GM20431 (cell line): ENCODE results near the gene MOGAT1.
"Not testable (repeated sequence)": the region's sequence is repeated elsewhere in the genome, so short reads cannot be mapped to it uniquely, and the experiment has no call there.

Experiments
- in situ Hi-C: fragments of 300-500 bp; cut with MseI, MboI; formaldehyde crosslinking; loops from one replicate; pipeline ENCODE4 v1.15.0; 2020; ENCODE audit warnings: low sequenced_read_pairs; ENCODE audit not compliant: unreplicated experiment

Gene MOGAT1

GRCh38 chr2:222734703-222735014 is 63.2 kb downstream of the MOGAT1 start:
- in situ Hi-C loops: no loop called here

GRCh38 chr2:222736301-222736700 is 64.8 kb downstream of the MOGAT1 start:
- in situ Hi-C loops: no loop called here

DNA sequence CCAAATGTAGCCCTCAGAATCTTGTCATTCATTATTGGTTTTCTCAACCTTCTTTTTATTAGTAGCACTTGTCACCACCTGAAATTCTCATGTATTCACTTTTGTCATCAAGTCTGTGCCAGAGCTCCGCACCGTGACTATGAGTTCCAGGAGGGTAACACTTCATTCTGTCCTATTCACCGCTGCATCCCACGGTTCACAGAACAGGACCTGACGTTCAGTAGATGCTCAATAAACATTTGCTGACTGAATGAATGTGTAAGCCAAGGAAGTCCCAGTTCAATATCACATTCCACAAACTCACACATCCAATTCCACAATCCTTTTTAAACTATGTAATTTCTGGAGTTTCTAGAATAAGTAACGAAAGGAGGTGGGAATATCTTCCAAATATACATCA is 65.5 kb downstream of the MOGAT1 start:
- in situ Hi-C loops: no loop called here

DNA sequence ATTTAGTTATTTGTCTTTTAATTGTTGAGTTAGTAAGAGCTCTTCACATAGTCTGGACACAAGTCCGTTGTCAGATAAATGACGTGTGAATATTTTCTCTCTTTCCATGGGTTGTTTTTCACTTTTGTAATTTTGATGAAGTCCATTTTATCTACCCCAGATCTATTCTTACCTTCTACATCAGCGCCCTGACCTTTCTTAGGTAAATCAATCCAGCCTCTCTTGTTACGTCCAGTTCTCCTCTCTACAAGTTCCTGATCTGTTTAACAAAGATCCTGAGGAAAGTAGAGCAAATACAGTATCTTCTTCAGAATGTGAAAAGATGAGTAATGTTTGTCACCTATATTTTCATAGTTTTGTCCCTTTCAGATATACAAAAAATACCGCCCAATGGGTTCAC is 66.9 kb downstream of the MOGAT1 start:
- in situ Hi-C loops: no loop called here

DNA sequence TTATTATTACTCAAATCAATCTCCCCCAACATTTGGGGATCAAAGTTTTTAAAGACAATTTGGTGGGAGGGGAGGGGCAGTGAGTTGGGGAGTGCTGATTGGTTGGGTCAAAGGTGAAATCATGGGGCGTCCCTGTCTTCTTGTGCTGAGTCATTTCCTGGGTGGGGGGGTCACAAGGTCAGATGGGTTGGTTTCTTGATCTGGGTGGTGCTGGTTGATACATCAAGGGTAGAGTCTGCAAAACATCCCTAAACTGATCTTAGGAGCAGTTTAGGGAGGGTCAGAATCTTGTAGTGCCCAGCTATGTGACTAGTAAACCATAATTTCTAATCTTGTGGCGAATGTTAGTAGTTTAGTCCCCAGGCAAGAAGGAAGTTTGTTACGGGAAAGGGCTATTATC is 67.4 kb downstream of the MOGAT1 start:
- in situ Hi-C loops: no loop called here

- in situ Hi-C loops: no loop called here
Measured at GRCh38 chr2:222739939-222740338, 68.5 kb downstream of the MOGAT1 start.

- in situ Hi-C loops: no loop called here
Measured at GRCh38 chr2:222743251-222743812, 71.9 kb downstream of the MOGAT1 start.

DNA sequence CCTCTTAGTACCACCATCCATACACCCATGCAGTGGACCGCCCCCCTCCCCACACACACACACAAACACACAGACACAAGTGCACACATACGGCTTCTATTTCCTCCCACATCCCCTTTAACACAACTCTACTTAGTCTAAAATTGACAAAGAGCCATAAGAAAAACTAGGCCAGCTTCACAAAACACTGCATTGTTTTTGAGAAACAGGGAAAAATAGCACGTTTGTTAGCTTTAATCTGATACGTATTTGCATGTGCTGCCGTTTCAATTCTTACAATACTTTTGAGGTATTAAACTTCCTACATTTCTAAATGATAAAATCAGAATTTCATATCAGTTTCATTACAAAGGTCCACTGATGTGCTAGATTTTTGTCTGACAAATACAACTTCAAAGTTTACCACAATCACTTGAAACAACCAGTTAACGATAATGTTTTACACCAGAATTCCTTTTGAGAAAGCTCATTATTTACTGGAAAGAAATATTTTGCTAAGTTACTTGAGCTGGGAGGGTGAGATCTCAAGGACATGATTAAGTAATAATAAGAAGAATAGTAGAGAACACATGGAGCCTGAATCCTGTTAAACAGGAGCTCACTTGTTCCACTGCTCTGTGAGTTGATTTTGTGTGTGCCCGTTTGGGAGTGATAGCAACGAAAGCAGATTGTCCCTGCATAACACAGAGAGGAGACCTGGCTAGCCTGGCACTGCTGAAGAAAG is 74.5 kb downstream of the MOGAT1 start:
- in situ Hi-C loops: no loop called here

DNA sequence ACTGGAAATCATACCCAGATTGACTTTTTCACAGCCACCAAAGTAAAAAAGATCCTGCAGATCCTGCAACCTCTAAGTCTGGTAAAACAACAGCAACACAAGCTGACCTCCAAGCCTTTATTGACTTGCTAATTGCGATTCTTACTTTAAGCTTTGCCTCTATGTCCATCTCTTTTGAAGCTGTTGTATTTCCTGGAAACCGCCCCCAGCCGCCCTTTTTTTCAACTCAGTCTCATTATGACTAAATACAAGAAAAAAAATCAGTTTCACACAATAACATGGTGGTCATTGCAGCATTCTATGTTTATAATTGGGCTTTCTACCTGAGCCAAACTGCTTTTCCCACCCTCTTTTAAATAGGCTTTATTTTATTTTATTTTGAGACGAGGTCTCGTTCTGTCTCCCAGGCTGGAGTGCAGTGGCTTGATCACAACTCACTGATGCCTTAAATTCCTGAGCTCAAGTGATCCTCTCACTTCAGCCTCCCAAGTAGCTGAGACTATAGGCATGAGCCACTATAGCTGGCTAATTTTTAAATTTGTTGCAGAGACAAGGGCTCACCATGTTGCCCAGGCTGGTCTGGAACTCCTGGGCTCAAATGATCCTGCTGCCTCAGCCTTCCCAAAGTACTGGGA is 76.2 kb downstream of the MOGAT1 start:
- in situ Hi-C loops: no loop called here

GRCh38 chr2:222750533-222750932 is 79.1 kb downstream of the MOGAT1 start:
- in situ Hi-C loops: no loop called here

GRCh38 chr2:222751238-222751637 is 79.8 kb downstream of the MOGAT1 start:
- in situ Hi-C loops: no loop called here

DNA sequence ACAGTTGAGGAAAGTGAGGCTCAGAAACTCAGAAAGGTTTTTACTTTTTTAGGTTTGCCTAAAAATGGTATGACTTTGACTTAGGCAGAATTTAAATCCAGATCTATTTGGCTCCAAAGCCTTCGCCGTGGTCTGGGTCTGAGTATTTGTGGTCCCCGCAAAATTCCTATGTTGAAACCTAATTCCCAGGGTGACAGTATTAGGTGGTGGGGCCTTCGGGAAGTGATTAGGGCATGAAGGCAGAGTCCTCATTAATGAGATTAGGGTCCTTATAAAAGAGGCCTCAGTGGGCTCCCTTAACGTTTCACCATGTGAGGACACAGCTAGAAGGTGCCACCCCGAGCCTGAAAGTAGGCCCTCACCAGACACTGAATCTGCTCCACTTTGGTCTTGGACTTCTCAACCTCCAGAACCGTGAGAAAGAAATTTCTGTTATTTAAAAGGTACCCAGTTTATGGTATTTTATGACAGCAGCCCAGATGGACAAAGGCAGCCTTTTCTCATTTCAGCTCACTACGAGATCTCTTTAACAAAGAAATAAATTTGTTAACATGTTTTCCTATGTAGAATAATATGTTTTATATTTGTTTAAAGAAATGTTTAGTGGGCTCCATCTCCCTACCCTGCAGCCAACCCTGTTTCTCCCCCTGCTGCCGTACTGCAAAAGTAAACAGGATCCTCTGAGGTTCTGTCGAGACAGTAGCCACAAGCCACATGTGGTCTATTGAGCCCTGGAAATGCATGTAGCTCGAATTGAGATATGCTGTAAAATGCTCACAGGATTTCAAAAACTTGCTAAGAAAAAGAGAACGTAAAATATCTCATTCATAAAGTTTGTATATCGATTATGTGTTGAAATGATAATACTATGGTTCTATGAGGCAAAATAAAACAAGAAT is 80.6 kb downstream of the MOGAT1 start:
- in situ Hi-C loops: no loop called here

- in situ Hi-C loops: no loop called here
Measured at GRCh38 chr2:222752746-222753145, 81.3 kb downstream of the MOGAT1 start.

DNA sequence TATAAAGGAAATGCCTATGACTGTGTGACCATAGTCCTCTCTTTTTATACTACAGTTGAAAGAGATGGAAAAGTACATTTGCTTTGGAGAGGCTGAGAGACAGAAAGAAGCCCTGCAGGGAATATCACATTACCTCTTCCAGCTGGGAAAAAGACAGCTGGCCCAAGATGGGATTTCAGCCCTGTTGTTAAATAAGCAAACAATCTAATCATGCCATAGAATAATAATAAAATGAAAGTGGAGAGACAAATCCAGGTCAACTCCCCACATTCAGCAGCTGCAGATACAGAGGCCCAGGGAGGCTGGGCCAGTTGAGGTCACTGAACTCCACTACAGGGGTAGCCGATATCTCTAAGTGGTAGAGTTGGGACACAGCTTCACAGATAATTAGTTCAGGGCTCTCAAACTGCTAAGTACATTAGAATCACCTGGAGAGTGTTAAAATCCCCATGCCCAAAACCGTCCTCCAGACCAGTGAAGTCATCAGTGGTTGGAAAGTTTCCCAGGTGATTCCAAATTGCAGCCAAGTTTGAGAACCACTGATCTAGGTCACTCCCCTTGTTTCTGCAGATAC is 81.9 kb downstream of the MOGAT1 start:
- in situ Hi-C loops: no loop called here

DNA sequence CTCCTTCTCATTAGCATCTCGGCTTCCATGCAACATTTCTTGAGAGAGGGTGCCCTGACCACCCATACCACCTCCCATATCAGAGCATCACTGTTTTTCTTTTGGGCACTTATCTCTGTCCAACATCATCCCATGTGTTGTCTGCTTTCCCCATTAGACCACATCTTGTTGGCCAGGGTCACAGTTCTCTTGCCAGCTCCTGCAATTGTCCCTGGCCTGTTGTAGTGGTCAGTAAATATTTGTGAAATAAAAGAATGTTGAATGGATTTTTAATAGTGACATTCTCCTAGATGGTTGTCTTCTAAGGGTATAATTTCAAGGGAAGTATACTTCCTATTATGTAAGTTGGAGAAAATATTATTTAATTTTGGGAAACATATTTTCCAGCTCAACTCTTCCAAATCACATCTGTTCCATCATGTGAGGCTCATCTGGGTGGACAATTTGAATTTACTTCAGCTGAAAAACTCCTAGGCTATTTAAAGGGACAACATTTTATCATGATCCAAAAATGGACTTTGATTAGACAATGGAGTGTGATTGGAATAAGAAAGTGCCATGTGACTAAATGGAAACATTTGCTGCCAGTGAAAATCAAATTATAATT is 83.0 kb downstream of the MOGAT1 start:
- in situ Hi-C loops: no loop called here

DNA sequence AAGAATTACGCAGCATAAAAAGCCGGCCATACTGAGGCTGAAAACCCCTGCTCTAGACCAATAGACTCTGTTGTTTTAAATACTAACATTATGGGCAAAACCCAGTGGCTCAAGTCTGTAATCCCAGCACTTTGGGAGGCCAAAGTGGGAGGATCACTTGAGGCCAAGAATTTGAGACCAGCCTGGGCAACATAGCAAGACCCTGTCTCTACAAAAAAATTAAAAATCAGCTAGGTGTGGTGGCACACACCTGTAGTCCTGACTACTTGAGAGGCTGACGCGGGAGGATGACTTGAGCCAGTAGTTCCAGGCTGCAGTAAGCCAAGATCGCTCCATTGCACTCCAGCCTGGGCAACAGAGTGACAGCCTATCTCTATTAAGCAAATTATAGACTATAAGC is 84.1 kb downstream of the MOGAT1 start:
- in situ Hi-C loops: not testable (repeated sequence)

DNA sequence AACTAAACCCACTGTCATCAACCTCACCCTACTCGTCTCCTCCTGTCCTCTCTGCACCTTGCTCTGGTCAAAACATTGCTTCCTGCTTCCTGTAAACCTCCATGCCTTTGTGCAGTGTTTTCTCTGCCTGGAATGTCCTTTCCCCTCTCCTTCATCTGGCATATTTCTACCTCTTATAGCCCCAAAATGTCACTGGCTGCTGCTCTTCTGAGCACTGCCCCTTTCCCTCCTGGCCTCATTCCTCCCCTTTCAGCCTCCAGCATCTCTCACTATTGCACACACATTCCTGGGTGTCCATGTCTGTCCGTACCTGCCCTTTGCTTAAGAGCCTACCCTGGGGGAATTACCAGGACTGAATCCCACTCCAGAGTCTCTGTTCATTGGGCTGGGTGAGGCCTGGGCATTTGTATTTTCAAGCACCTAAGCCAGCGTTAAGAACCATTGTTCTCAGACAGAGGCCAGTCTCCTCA is 84.9 kb downstream of the MOGAT1 start:
- in situ Hi-C loops: no loop called here

DNA sequence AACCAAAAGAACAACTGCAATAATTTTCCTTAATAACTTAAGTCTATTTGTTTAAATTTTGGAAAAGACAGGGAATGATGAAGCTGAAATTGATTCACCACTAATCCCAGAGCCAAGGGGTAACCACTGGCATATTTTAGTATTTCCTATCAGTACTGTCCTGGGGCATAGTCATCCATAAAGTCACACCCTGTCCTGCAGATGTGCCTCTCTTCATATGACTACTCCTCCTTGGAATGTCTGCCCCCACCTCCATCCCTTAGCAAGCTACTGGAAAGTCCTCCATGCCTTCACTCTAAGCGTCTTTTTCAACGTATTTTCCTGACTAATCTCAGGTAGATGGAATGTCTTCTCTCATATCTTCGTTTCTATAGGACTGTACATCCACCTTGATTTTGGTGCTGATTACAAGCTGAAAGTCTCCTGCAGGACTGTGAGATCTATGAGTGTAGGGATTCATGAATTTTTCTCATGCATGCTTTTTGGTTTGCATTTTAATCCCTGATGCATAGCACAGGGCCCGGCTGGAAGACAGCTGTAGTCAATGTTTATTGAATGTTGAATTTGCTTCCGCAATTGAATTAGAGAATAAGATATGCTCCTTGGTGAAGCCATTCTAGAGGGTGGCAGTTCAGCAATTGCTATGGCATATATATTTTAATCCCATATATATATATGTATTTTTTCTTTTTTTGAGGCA is 85.6 kb downstream of the MOGAT1 start:
- in situ Hi-C loops: no loop called here
